KOPT-K1 (cell line): Measurements from ENCODE around the gene HECW1.

Source experiments
- H3K27ac ChIP-seq: fragments of 200-600 bp; sonication (generic); 2 replicates; pipeline ENCODE4 v1.5.1; 2016; ENCODE audit warnings: antibody characterized with exemption, mild to moderate bottlenecking, low read depth, low read length; ENCODE audit not compliant: poor library complexity, severe bottlenecking
- H3K36me3 ChIP-seq: fragments of 200-600 bp; sonication (generic); 2 replicates; pipeline ENCODE4 v1.5.1; 2017; ENCODE audit warnings: antibody characterized with exemption, mild to moderate bottlenecking, low read length, moderate library complexity; ENCODE audit not compliant: insufficient read depth
- H3K9me3 ChIP-seq: fragments of 200-600 bp; sonication (generic); 2 replicates; pipeline ENCODE4 v1.5.1; 2017; ENCODE audit warnings: antibody characterized with exemption, low read length, mild to moderate bottlenecking; ENCODE audit not compliant: insufficient read depth, poor library complexity, severe bottlenecking

HECW1 gene

DNA sequence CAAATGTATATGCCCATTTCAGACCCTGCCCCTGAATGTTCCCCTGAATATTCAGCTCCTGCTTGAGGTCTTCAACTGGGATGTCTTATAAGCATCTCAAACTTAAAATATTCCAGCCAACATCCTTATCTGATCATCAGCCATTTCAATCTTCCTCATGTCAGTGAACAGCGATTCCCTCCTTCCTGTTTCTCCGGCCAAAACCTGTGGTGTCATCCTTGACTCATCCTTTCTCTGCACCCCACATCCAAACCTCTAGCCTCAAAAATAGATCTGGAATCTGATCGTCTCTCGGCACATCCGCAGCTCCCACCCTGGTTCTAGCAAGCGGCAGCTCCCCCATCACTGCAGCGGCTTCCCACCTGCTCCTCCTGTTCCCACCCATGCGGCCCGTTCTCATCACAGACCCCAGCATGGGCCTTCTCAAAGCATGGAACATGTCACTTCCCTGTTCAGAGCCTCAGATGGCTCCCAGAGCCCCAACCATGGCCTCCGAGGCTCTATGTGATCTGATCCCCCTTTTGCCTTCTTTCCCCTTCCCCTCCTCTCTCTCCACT is 165.7 kb downstream of the HECW1 start:
- no peak overlapping the region for H3K27ac ChIP-seq
- no peaks in the 10 kb centered on the region for H3K36me3 ChIP-seq
- H3K9me3 ChIP-seq = no peaks in the 10 kb centered on the region

DNA sequence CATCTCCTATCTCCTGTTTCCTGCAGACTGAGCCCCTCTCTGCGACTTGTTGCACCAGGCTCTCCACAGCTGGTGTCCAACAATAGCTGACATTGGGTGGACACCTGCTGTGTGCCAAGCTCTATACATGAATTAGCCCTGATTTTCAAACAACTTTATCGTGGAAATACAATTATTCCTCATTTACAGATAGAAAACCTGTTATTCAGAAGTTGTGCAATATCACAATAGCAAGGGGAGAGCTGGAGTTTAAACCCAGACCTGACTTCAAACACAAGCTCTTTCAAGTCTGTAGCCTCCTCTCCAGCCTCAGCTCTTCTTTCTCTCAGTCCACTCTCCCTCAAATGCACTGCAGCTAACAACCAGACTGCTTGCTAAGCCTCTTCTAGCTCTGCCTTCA is 168.8 kb downstream of the HECW1 start:
- H3K27ac ChIP-seq = no peak overlapping the region
- peaks cover 6% of the 10 kb centered on the region for H3K9me3 ChIP-seq
- no peaks in the 10 kb centered on the region for H3K36me3 ChIP-seq

DNA sequence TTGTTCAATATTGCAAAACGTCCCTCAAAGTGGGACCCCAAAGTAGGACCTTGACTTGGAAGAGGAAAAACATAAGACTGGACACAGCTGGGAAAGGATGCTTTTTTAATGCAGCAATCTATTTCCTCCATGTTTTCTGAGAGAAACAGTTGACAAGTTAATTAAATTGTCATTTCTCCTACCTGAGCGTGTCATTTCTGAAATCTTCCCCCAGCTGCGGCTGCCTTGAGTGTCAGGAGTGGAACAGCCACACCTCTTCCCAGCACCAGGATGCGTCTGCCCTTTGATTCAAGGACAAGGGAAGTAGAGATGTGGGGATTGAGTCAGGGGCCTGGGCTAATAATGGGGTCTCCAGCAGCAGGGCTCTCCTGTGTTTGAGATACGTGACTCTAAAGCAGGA is 171.3 kb downstream of the HECW1 start:
- H3K27ac ChIP-seq = no peak overlapping the region
- no peaks in the 10 kb centered on the region for H3K36me3 ChIP-seq
- H3K9me3 ChIP-seq = peaks cover 13% of the 10 kb centered on the region

DNA sequence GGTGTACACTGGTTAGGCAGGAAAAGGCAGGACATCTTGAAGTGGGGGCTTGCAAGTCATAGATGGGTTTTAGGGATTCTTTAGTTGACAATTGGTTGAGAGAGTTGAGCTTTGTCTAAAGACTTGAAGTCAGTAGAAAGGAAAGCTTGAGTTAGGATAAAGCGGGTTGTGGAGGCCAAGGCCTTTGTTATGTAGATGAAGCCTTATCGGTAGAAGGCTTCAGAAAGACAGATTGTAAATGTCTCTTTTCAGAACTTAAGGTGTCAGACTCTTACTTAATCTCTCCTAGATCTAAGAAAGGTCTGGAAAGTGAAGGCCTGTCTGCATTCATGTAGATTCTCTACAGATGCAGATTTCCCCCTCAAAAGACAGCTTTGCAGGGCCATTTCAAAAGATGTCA is 177.4 kb downstream of the HECW1 start:
- Histone ChIP-seq H3K27ac (no peak overlapping the region), H3K9me3 (peaks cover 26% of the 10 kb centered on the region), H3K36me3 (no peaks in the 10 kb centered on the region)

DNA sequence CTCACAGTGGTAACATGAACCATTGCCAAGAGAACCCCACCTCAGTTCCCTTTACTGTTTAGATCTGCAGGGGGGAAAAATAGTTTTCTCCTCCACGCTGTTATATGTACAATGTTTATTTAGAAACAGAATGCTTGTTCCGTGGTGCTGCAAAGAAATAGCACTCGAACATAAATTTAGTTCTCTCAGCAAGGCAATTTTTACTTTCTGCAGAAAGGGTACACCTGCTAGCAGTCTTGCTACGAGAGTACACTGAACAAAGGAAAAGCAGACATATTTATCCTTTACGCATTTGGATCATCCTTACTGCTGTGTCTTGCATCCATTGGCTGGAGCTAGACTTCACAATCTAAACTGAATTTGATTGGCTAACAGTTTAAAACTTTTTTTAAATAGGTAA is 178.5 kb downstream of the HECW1 start:
- Histone ChIP-seq H3K36me3 (no peaks in the 10 kb centered on the region), H3K9me3 (peaks cover 23% of the 10 kb centered on the region), H3K27ac (no peak overlapping the region)

DNA sequence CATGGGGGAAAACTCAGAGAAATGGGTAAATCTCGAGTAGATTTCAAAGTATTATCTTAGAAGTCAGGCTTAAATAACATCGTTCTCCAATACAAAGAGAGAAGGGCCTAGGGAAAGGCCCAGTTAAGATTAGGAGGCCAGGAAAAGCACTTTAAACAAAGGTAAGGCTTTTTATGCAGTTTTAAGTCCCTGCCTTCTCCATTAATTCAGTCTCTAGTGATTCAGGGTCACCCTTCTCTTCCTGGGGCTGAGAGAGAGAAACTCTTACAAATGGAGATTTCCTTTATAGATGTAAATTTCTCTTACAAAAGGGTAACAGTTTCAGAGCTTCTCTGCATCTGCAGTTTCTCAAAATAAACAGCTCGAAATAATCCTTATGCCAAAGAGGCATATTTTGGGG is 179.3 kb downstream of the HECW1 start:
- H3K9me3 ChIP-seq = peaks cover 16% of the 10 kb centered on the region
- no peak overlapping the region for H3K27ac ChIP-seq
- no peaks in the 10 kb centered on the region for H3K36me3 ChIP-seq

DNA sequence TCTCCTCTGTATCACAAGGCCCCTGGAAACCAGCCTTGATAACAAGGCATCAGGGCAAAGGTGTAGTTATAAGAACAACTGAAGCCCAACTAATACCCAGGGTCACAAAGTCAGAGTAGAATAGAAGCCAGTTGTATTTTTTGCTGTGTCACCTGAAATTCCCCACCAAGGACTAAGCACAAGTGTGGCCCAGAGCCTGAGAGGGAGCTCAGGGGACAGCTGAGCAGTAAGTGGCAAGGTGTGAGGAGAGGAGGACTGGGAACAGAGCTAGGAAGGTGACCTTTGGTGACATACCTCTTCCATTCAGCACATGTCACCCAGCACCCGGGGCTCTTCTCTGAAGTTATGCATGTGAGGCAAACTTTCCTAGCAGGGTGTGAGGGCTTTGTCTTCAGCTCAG is 179.9 kb downstream of the HECW1 start:
- H3K36me3 ChIP-seq = no peaks in the 10 kb centered on the region
- no peak overlapping the region for H3K27ac ChIP-seq

DNA sequence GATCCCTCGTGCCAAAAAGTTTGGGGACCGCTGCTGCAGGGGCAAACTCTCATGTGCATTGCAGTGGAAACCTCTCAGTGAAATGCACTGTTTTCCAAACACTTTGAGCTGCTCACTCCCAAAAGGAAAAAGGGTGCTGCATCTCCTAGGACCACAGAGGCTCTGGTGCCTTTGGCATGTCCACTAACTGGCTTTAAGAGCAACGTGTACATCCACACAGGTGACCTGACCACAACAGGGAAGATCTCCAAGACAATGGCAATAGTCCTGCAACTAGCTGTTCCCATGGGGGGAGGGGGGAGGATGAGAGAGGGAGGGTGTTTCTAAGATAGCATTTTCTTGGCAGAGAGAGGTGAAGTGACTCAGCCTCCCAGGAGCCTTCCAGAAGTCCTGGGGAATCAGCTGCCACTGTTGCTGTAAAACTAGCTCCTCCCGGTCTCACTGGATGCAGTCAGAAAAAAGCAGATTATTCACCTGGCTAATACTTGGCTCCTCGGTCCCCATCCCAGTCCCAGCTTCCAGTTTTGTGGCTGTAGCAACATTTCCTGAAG is 181.7 kb downstream of the HECW1 start:
- Histone ChIP-seq H3K27ac (no peak overlapping the region), H3K36me3 (no peaks in the 10 kb centered on the region), H3K9me3 (peaks cover 13% of the 10 kb centered on the region)

More for the DNA sequence above, 179.9 kb downstream of the HECW1 start:
- H3K9me3 ChIP-seq = peaks cover 13% of the 10 kb centered on the region

DNA sequence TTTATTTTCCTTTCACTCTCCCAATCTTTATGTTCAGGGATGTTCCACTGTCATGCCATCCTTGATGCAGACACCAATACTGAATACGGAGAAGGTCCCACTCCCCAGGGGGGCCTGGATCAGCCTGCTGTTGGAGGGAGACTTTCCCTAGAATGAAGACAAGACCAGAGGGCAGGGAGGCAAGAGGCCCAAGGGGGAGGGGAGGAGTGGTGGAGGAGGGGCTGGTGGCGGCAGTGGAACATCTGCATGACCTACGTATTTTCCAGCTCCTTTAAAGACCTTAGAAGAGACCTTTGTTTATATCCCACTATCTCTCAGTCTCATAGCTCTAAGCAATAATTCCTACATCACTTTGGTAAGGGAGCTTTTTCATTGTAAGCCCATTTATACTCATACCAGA is 183.0 kb downstream of the HECW1 start:
- no peaks in the 10 kb centered on the region for H3K36me3 ChIP-seq
- H3K9me3 ChIP-seq = peaks cover 11% of the 10 kb centered on the region
- H3K27ac ChIP-seq = no peak overlapping the region

DNA sequence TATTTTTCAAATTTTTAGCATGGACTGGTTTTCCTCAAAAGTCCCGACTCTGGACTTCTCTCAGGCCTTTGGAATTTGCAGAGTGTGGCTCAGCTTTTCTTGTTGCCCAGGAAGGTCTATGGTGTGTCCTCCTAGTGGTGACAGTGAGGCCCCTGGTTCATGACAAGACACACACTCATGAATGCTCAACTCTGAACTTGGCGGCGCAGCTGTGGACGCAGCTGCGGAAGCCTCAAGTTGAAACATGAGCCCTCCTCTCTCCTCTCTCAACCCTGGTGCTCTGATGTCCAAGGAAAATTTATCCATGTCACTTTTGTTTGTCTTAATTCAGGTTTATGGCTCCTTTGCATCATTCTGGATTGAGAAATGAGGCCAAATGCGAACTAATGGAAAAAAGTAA is 183.9 kb downstream of the HECW1 start:
- no peak overlapping the region for H3K27ac ChIP-seq
- H3K36me3 ChIP-seq = no peaks in the 10 kb centered on the region
- H3K9me3 ChIP-seq = peaks cover 2% of the 10 kb centered on the region

DNA sequence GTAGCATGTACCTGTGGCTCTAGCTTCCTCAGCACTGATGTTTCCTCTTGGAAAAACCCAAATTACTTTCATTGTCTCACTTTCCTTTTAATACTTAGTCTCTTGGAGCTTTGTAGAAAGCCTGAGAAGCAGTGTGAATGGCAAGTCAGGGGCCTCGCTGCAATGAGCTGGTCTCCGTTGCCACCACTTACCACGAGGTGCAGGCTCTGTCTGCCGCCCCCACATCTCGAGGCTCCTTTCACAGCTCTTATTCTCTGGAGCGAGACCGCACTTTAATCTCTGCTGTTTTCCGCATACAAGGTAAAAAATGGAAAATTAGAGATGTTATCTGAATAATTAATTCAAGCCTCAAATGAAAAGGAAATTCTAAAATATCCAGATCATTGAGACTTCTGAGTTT is 186.2 kb downstream of the HECW1 start:
- Histone ChIP-seq H3K9me3 (no peaks in the 10 kb centered on the region), H3K27ac (no peak overlapping the region), H3K36me3 (no peaks in the 10 kb centered on the region)

DNA sequence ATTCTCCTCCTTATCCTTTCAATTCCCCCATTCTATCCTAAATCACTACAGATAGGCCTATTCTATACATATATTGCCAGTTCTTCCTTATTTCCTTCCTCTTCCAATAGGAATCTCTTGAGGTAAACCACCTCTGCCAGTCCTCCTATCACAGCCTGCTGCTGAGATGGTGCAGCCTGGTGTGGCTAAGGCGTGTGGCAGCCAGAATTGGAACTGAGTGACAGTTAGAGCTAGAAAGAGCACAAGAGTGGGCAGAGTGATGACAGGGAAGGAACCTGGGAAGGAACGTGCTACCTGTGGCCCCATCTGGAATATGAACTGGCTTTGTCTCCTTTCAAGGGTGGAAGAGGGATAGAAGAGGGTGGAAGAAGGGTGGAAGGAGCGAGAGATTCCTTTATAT is 187.7 kb downstream of the HECW1 start:
- Histone ChIP-seq H3K27ac (no peak overlapping the region), H3K9me3 (no peaks in the 10 kb centered on the region), H3K36me3 (no peaks in the 10 kb centered on the region)

DNA sequence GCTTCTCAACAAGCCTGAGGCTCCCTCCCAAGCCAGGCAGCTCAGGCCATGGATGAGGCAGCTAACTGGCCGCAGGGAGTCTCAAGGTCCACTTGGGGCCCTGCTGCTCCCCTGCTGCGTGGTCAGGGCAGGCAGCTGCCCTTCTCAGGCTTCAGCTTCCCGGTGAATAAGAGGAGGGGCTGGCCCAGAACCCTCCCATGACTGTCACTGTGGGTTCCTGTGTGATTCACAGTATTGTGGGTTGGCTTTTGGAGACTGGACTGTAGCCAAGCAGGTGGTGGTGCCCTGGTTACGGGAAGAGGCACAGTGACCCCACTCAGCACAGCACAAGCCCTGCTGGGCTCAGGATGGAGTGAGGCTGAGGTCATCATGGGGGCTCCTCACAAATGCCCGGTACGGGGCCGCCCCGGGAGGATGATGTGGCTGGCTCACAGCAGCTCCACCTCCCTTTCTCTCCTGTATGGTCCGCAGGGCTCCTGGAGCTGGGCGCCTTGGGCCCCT is 189.8 kb downstream of the HECW1 start:
- Histone ChIP-seq H3K36me3 (no peaks in the 10 kb centered on the region), H3K27ac (no peak overlapping the region), H3K9me3 (no peaks in the 10 kb centered on the region)

DNA sequence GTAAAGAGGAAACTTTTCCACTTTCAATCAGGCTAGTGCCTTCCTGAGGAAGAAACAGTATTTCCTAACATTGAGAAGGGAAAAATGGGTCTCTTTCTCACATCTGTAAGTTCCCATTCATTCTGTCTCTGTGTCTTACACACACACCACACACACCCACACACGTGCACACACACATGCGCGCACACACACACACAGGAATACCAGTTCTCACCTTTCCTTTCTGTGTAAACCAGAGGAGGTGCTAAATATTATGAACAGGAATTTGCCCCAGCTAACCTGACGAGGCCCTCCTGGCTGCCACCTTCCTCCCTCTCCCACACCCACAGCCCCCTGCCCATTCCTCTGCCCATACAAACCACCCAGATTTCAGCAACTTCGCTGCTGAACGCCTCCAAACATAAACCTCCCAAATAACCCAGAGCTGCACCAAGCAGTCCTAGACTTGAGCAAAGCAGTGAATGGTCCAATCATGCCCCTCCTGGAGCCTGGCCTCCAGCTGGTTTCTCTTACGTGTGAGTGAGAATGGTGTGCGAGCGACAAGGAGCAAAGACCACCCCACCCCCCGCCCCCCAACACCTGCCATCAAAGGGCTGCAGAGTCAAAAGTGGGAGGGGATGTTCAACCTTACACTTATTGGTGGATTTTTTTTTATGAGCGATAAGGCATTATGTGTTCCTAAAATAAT is 190.5 kb downstream of the HECW1 start:
- H3K36me3 ChIP-seq = no peaks in the 10 kb centered on the region
- H3K9me3 ChIP-seq = no peaks in the 10 kb centered on the region
- no peak overlapping the region for H3K27ac ChIP-seq

DNA sequence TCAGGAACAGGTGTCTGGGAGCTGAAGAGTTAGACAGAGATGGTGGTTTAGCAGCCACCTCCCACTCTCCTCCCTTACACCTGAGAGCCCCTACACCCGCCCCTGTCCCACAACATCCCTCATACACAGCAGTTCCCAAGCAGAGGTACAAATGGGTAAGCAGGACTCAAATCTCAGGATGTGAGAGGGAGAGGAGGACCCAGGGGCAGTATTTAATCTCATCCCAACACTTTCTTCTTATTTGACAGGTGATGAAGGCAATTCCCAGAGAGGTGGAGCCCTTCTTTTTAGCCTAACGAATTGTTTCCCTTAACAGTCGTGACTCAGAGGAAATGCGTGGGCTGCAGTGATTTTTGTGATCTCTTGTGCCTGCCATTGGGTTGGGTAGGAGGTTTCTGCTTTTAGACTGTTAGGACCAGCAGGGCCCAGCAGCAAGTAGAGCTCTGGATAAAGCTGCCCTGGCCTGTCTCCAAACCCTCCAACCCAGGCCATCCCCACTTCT is 191.3 kb downstream of the HECW1 start:
- H3K9me3 ChIP-seq = no peaks in the 10 kb centered on the region
- H3K27ac ChIP-seq = no peak overlapping the region
- H3K36me3 ChIP-seq = no peaks in the 10 kb centered on the region

DNA sequence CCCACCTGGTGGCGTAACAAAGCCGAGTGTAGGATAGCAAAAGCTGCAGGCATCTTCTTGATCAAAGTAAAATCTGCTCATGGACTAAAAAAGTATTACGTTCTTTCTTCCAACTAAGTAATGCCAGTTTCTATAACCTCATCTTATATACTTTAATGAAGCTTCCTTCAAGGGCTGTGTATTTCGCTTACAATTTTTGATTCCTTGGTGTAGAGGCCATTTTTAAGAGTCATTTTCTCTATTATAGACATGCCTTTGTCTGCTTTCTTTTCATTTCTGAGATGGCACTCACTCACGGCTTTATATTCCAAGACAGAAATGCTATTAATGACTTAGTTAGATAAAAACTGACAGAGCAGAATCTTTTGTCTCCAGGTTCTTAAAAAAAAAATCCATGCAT is 194.0 kb downstream of the HECW1 start:
- Histone ChIP-seq H3K36me3 (no peaks in the 10 kb centered on the region), H3K27ac (no peak overlapping the region), H3K9me3 (no peaks in the 10 kb centered on the region)
